ENCODE results near the gene SUCNR1.

DNA sequence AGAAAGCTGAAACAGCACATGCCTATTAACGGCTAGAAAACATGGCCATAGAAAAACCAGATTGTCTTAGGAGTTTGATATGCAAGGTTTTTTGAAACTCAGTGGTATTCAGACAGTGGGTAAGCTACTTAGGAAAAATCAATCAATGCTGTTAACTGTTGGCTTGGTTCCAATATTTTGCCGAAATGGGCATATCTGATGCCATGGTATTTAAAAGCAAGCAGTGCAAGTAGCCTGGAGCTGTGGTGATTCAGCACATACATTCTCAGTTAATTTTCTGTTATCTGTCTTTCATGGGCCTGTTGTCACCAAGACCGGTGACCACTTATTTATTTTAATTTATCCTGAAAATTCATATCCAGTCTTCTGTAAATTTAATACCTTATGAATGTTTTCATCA is 17.3 kb upstream of the SUCNR1 start:
- TF ChIP-seq CTCF (IDR thresholded peaks at IDR 0.05), result no peak
- TF ChIP-seq POLR2AphosphoS5 (IDR thresholded peaks at IDR 0.05), result no peak
